HepG2 (cell line): ENCODE measurements around the gene PAX7. TPM values are rescaled to one million over a fixed set of nuclear protein-coding genes. Genes with fewer than 3 reads are reported as not detected.

Source experiments
- ATAC-seq: fragments of 200-7000 bp; cut with Tn5 transposase; 3 replicates; pipeline ENCODE4 v1.9.1; 2020; ENCODE audit warnings: mild to moderate bottlenecking, moderate library complexity
- BruUV-seq: library from RNA; stranded (reverse); fragments of 400-500 nt; replicated peaks from 2 replicates; lab custom pipeline; 2021; lab: Mats Ljungman, UMichigan
- CTCF ChIA-PET: fragments of 300-600 bp; formaldehyde crosslinking; extraction: SDS; loops from one replicate; lab custom pipeline; 2021; ENCODE audit warnings: low total read pairs, inconsistent platforms, low intra/inter-chr PET ratio; lab: Yijun Ruan, JAX
- POLR2A ChIA-PET: fragments of 350-600 bp; sonication (Branson Sonifier 250); formaldehyde crosslinking; loops from one replicate; lab custom pipeline; 2020; ENCODE audit warnings: antibody characterized with exemption, inconsistent platforms; lab: Yijun Ruan, JAX
- DNase-seq: peaks from one replicate; pipeline ENCODE4 v3.0.0-alpha.2; 2015; ENCODE audit warnings: low spot score
- FAIRE-seq: peaks from 3 replicates; lab custom pipeline; 2011; peaks lifted over from hg19 to GRCh38; lab: Jason Lieb, UNC
- H2AFZ ChIP-seq: one replicate; pipeline ENCODE4 v1.6.1; 2011; ENCODE audit warnings: low read length, inconsistent platforms
- H3K27ac ChIP-seq: fragments of 300-600 bp; 3 replicates; pipeline ENCODE4 v1.8.0; 2011; ENCODE audit warnings: mixed run types, mild to moderate bottlenecking, mixed read lengths, low read length, inconsistent platforms; ENCODE audit not compliant: insufficient read depth; ENCODE audit errors: extremely low read length
- H3K27me3 ChIP-seq, 2 experiments: fragments of 200-600 bp in 1 of 2; 2 replicates in 1 of 2; 3 replicates in 1 of 2; pipeline versions ENCODE4 v1.6.0 to v1.8.0; 2011; ENCODE audit warnings: low read length in 2 of 2, mild to moderate bottlenecking in 2 of 2, moderate library complexity in 2 of 2, inconsistent platforms in 1 of 2; ENCODE audit not compliant: insufficient read depth in 2 of 2, control insufficient read depth in 1 of 2
- H3K36me3 ChIP-seq, 2 experiments: fragments of 200-600 bp in 1 of 2; replicated peaks in 1 of 2; 2 replicates in 1 of 2; 3 replicates in 1 of 2; pipeline versions ENCODE4 v1.5.1 to v1.8.0; 2011; ENCODE audit warnings: low read length in 2 of 2, inconsistent platforms in 1 of 2; ENCODE audit not compliant: insufficient read depth in 2 of 2, control insufficient read depth in 1 of 2
- H3K4me1 ChIP-seq: 2 replicates; pipeline ENCODE4 v1.5.1; 2012; ENCODE audit warnings: low read length, inconsistent platforms; ENCODE audit not compliant: insufficient read depth
- H3K4me2 ChIP-seq: 2 replicates; pipeline ENCODE4 v1.6.0; 2011; ENCODE audit warnings: low read depth, low read length, inconsistent platforms
- H3K4me3 ChIP-seq, 3 experiments: fragments of 200-600 bp in 1 of 3; sonication (generic), shearing (Covaris generic) in 1 of 3; replicated peaks in 1 of 3; 2 replicates each; pipeline ENCODE4 v1.5.1; 2011 to 2016; ENCODE audit warnings: low read length in 3 of 3, inconsistent platforms in 2 of 3, low read depth in 2 of 3, mild to moderate bottlenecking in 2 of 3, control low read depth in 1 of 3, mixed read lengths in 1 of 3; ENCODE audit not compliant: insufficient read depth in 1 of 3
- H3K79me2 ChIP-seq: one replicate; pipeline ENCODE4 v1.6.1; 2011; ENCODE audit warnings: low read length, inconsistent platforms; ENCODE audit not compliant: insufficient read depth
- H3K9ac ChIP-seq: 2 replicates; pipeline ENCODE4 v1.6.0; 2011; ENCODE audit warnings: mild to moderate bottlenecking, low read depth, low read length, inconsistent platforms; ENCODE audit not compliant: insufficient read depth
- H3K9me3 ChIP-seq: 2 replicates; pipeline ENCODE4 v1.5.1; 2012; ENCODE audit warnings: mild to moderate bottlenecking, low read length
- H4K20me1 ChIP-seq: 2 replicates; pipeline ENCODE4 v1.6.0; 2011; ENCODE audit warnings: inconsistent platforms, mild to moderate bottlenecking, low read length, moderate library complexity; ENCODE audit not compliant: insufficient read depth
- ARID2 ChIP-seq: sonication (generic); formaldehyde crosslinking; IDR thresholded peaks from 2 replicates; pipeline ENCODE4 v1.8.1; 2022; ENCODE audit warnings: mild to moderate bottlenecking, missing genetic modification reagents, borderline replicate concordance
- CEBPB ChIP-seq: IDR thresholded peaks from 2 replicates; pipeline ENCODE4 v1.6.1; 2011; ENCODE audit warnings: low read depth, low read length, improper control_type of control experiment, borderline replicate concordance
- CEBPG ChIP-seq: IDR thresholded peaks from 2 replicates; pipeline ENCODE4 v1.6.1; 2016
- FOXK1 ChIP-seq: sonication (generic); formaldehyde crosslinking; IDR thresholded peaks from 2 replicates; pipeline ENCODE4 v1.4.0; 2020; ENCODE audit warnings: low read depth, missing genetic modification reagents, borderline replicate concordance
- GABPA ChIP-seq, 2 experiments: IDR thresholded peaks; 2 replicates each; pipeline ENCODE4 v1.6.1; 2011 to 2016; ENCODE audit warnings: low read depth in 2 of 2, low read length in 1 of 2, missing biosample characterization in 1 of 2, missing genetic modification characterization in 1 of 2
- GABPB1 ChIP-seq: IDR thresholded peaks from 2 replicates; pipeline ENCODE4 v1.6.1; 2016; ENCODE audit warnings: mild to moderate bottlenecking, missing genetic modification reagents, moderate library complexity, missing compliant biosample characterization
- IRF2 ChIP-seq: IDR thresholded peaks from 2 replicates; pipeline ENCODE4 v1.6.1; 2018; ENCODE audit warnings: missing genetic modification reagents, missing compliant biosample characterization
- NAIF1 ChIP-seq: sonication (generic); formaldehyde crosslinking; IDR thresholded peaks from 2 replicates; pipeline ENCODE4 v1.5.0; 2020; ENCODE audit warnings: mild to moderate bottlenecking, missing genetic modification reagents, borderline replicate concordance
- NFKBIZ ChIP-seq: IDR thresholded peaks from 2 replicates; pipeline ENCODE4 v1.6.1; 2018; ENCODE audit warnings: missing genetic modification reagents, missing compliant biosample characterization
- NR0B2 ChIP-seq: sonication (generic); formaldehyde crosslinking; IDR thresholded peaks from 2 replicates; pipeline ENCODE4 v1.4.0; 2020; ENCODE audit warnings: mild to moderate bottlenecking, missing genetic modification reagents
- TFAP4 ChIP-seq: sonication (generic); IDR thresholded peaks from 2 replicates; pipeline ENCODE4 v1.6.1; 2016; ENCODE audit warnings: low read depth, borderline replicate concordance
- ZMAT3 ChIP-seq: sonication (generic); formaldehyde crosslinking; conservative IDR thresholded peaks from 2 replicates; pipeline ENCODE4 v1.7.0; 2021; ENCODE audit warnings: missing genetic modification reagents
- ZNF800 ChIP-seq: sonication (generic); formaldehyde crosslinking; IDR thresholded peaks from 2 replicates; pipeline ENCODE4 v1.4.0; 2020; ENCODE audit warnings: missing genetic modification reagents
- WGBS: methylation state at CpG from one replicate; pipeline ENCODE4 v1.1.6; 2017; ENCODE audit warnings: low lambda C conversion rate; 5-methylcytosine and 5-hydroxymethylcytosine counted together
- in situ Hi-C: cut with HindIII; loops from 2 replicates; pipeline ENCODE4 v1.10.0; 2017; ENCODE audit warnings: low pct_unique_long_range_greater_than_20kb; ENCODE audit not compliant: extremely low pct_ligation_motif_present
- intact Hi-C: fragments of 100-400 bp; cut with micrococcal nuclease; formaldehyde crosslinking; loops from one replicate; pipeline ENCODE4 v1.10.0; 2022; ENCODE audit not compliant: unreplicated experiment
- polyA plus RNA-seq, 8 experiments: library from polyadenylated mRNA; depleted of rRNA in 3 of 8; stranded (reverse) in 7 of 8; unstranded in 1 of 8; fragments of >200 nt; fragmentation: Illumina TruSeq in 4 of 8; extraction: Trizol in 4 of 8; gene quantifications; 2 replicates each; pipeline versions ENCODE4 v1.2.1 to v1.2.3, GENCODE V29; 2011 to 2016; ENCODE audit warnings: low read depth in 4 of 8, missing spikeins in 1 of 8, mixed read lengths in 1 of 8; ENCODE audit not compliant: insufficient read depth in 1 of 8
- total RNA-seq, 5 experiments: library from RNA; depleted of rRNA; stranded (reverse); fragments of >200 nt; fragmentation: Illumina TruSeq; extraction: Trizol; gene quantifications; 2 replicates each; pipeline ENCODE4 v1.2.3, GENCODE V29; 2016; ENCODE audit warnings: low read depth in 1 of 5

Gene PAX7
- total and polyA plus RNA-seq, 2 of the 13 experiments (the other 11 are each of a cell fraction or from before 2014, with no cell fraction given) = not detected

DNA sequence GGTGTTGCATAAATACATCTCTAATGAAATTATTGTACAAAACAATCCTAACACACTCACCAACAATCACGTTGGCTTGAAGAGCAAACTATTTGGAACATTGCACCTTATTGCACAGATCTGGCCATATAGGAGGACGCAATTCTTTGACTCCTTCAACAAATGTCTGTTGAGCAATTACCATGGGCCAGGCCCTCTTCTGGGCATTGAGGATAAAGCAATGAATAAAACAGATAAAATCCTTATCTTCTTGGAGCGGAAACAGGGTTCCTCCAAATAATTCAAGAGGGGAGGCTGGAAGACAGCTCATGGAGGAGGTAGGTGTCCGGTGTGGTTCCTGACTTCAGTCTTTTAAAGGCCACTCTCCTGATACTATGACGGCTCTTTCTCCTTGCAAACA, 43.3 kb downstream of the PAX7 start:
- no peak overlapping the region for H2AFZ ChIP-seq
- DNase-seq (no peak), ATAC-seq (0 out of 3 replicates have a peak, but pooled peaks have one; percentile 30), FAIRE-seq (no peak)
- in situ Hi-C loops (no loop called here), intact Hi-C loops (no loop called here)
- H3K79me2 ChIP-seq = no peaks in the 10 kb centered on the region
- H3K4me3 ChIP-seq = no peak overlapping the region
- no peaks in the 10 kb centered on the region for H3K9me3 ChIP-seq
- no peak overlapping the region for H3K4me2 ChIP-seq
- H3K27ac ChIP-seq = no peak overlapping the region
- peaks cover 7 to 67% of the 10 kb centered on the region in 2 experiments; a peak in 4 of 5 replicates for H3K27me3 ChIP-seq
- BruUV-seq = no TSS peak
- ChIA-PET CTCF (interaction anchor here (1.1 kb wide), 1 partner anchor 74 kb away, joined by 4 read pairs; no protein-coding TSS in a partner anchor), POLR2A (no interaction called here)
- H3K9ac ChIP-seq = no peak overlapping the region
- H3K36me3 ChIP-seq = no peaks in the 10 kb centered on the region
- peaks cover 13% of the 10 kb centered on the region for H3K4me1 ChIP-seq
- TF ChIP-seq CEBPG (CRISPR knock-in tag) (0 out of 2 replicates have a peak, but pooled peaks have one; percentile 15), NAIF1 (CRISPR knock-in tag) (no peak), CEBPB (0 out of 2 replicates have a peak, but pooled peaks have one; percentile 18)
- TF ChIP-seq, all 625 proteins: peak for 2
- whole genome bisulfite sequencing = 20% methylated on average over 5 of the region's 5 CpGs
- H4K20me1 ChIP-seq = no peaks in the 10 kb centered on the region; the same call in 1 of the 2 replicates

- WGBS = 30% methylated on average over 6 of the region's 6 CpGs
- peaks cover 6 to 53% of the 10 kb centered on the region in 2 experiments; a peak in 4 of 5 replicates for H3K27me3 ChIP-seq
- no peak overlapping the region; the same call in 1 of the 2 replicates for H3K4me2 ChIP-seq
- DNase-seq (peak; percentile 33), FAIRE-seq (no peak), ATAC-seq (peak; percentile 53; the same call in 2 of the 3 replicates)
- CTCF ChIA-PET = no interaction called here
- no peak overlapping the region for H3K9ac ChIP-seq
- H3K9me3 ChIP-seq = no peaks in the 10 kb centered on the region
- no peaks in the 10 kb centered on the region for H3K36me3 ChIP-seq
- H4K20me1 ChIP-seq = no peaks in the 10 kb centered on the region
- BruUV-seq = no TSS peak
- POLR2A ChIA-PET = no interaction called here
- no peak overlapping the region for H3K4me3 ChIP-seq
- intact Hi-C loops = no loop called here
- no peak overlapping the region for H2AFZ ChIP-seq
- no peak overlapping the region for H3K27ac ChIP-seq
- H3K79me2 ChIP-seq = no peaks in the 10 kb centered on the region
- in situ Hi-C loops = no loop called here
- peaks cover 13% of the 10 kb centered on the region for H3K4me1 ChIP-seq
- TF ChIP-seq ARID2 (CRISPR knock-in tag) (no peak), ZNF800 (CRISPR knock-in tag) (no peak), IRF2 (CRISPR knock-in tag) (no peak), NFKBIZ (CRISPR knock-in tag) (no peak), FOXK1 (CRISPR knock-in tag) (no peak), TFAP4 (peak; percentile 30; the same call in 1 of the 2 replicates), NR0B2 (CRISPR knock-in tag) (no peak), GABPB1 (CRISPR knock-in tag) (peak; percentile 57; the same call in 1 of the 2 replicates), GABPA (IDR thresholded peaks at IDR 0.05; ENCODE audit: low read depth, low read length) (no peak), GABPA (CRISPR knock-in tag; IDR thresholded peaks at IDR 0.05; ENCODE audit: low read depth) (0 out of 2 replicates have a peak, but pooled peaks have one; percentile 39), CEBPG (CRISPR knock-in tag) (peak; percentile 51), ZMAT3 (CRISPR knock-in tag) (no peak)
These were observed 45.7 kb downstream of the PAX7 start for GRCh38 chr1:18676332-18676781.
